PC-3 (cell line): ENCODE results near the gene COQ8A.

ENCODE experiments used
- EZH2 ChIP-seq: fragments of 300-600 bp; sonication (generic); IDR thresholded peaks from one replicate; pipeline ENCODE4 v1.6.1; 2017; ENCODE audit warnings: antibody characterized with exemption, mild to moderate bottlenecking, low read length; ENCODE audit not compliant: unreplicated experiment
- EZH2phosphoT487 ChIP-seq: fragments of 300-600 bp; sonication (generic); IDR thresholded peaks from 2 replicates; pipeline ENCODE4 v1.6.1; 2018; ENCODE audit warnings: mild to moderate bottlenecking, antibody characterized with exemption, low read length, borderline replicate concordance
- TF ChIP-seq, protein P1 (sequence below): fragments of 300-600 bp; sonication (generic); conservative IDR thresholded peaks from 2 replicates; pipeline ENCODE4 v1.5.1; 2017; ENCODE audit warnings: antibody characterized with exemption, low read depth, mild to moderate bottlenecking, low read length

- TF ChIP-seq, protein P1, sequence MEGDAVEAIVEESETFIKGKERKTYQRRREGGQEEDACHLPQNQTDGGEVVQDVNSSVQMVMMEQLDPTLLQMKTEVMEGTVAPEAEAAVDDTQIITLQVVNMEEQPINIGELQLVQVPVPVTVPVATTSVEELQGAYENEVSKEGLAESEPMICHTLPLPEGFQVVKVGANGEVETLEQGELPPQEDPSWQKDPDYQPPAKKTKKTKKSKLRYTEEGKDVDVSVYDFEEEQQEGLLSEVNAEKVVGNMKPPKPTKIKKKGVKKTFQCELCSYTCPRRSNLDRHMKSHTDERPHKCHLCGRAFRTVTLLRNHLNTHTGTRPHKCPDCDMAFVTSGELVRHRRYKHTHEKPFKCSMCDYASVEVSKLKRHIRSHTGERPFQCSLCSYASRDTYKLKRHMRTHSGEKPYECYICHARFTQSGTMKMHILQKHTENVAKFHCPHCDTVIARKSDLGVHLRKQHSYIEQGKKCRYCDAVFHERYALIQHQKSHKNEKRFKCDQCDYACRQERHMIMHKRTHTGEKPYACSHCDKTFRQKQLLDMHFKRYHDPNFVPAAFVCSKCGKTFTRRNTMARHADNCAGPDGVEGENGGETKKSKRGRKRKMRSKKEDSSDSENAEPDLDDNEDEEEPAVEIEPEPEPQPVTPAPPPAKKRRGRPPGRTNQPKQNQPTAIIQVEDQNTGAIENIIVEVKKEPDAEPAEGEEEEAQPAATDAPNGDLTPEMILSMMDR, result no peak
- TF ChIP-seq EZH2phosphoT487 (no peak), EZH2 (no peak)
These were observed 17.6 kb downstream of the COQ8A start for GRCh38 chr1:226957714-226958113.
